ENCODE data around the gene MYH1. TPM values are rescaled to one million over a fixed set of nuclear protein-coding genes. Genes with fewer than 3 reads are reported as not detected.

Gene MYH1
- total and polyA plus RNA-seq, 7 donors: 0.01 to 0.60 (median 0.55) TPM; not detected in 4

DNA sequence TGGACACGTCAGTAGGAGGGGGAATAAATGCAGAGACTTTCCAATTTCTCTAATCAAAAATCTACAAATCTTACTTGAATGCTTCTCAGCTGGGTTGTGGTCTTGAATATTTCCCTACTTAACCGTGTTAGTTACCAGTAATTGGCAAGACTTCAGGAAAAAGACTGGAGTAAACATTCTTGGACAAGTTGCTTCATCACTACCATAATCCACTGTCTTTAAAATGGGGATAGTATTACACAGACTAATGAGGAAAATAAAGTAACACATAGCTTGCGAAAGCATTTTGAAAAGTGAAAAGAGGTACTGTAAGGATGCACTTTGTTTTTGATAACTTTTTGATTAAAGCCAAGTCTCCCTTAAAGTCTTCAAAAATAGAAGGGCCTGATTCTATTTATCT is 18.4 kb downstream of the MYH1 start:
- Histone ChIP-seq H3K36me3 (no peaks in the 10 kb centered on the region), H3K9me3 (no peaks in the 10 kb centered on the region), H3K27me3 (no peaks in the 10 kb centered on the region), H3K27ac (no peak overlapping the region), H3K4me3 (no peak overlapping the region), H3K4me1 (no peaks in the 10 kb centered on the region)
- 73 to 80% methylated on average over 3 of the region's 3 CpGs for WGBS, 2 donors
- TF ChIP-seq, protein P1, sequence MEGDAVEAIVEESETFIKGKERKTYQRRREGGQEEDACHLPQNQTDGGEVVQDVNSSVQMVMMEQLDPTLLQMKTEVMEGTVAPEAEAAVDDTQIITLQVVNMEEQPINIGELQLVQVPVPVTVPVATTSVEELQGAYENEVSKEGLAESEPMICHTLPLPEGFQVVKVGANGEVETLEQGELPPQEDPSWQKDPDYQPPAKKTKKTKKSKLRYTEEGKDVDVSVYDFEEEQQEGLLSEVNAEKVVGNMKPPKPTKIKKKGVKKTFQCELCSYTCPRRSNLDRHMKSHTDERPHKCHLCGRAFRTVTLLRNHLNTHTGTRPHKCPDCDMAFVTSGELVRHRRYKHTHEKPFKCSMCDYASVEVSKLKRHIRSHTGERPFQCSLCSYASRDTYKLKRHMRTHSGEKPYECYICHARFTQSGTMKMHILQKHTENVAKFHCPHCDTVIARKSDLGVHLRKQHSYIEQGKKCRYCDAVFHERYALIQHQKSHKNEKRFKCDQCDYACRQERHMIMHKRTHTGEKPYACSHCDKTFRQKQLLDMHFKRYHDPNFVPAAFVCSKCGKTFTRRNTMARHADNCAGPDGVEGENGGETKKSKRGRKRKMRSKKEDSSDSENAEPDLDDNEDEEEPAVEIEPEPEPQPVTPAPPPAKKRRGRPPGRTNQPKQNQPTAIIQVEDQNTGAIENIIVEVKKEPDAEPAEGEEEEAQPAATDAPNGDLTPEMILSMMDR (IDR thresholded peaks at IDR 0.05): no peak
- no peak for TF ChIP-seq EP300 (IDR thresholded peaks at IDR 0.05)
- no peak for TF ChIP-seq POLR2AphosphoS5 (IDR thresholded peaks at IDR 0.05)
- TF ChIP-seq POLR2A (IDR thresholded peaks at IDR 0.05): no peak
- intact Hi-C loops (cut with DNase I): loop anchor here (10.0 kb wide), 1 partner anchor 55 kb away; no protein-coding TSS in a partner anchor
- no peak for DNase-seq

DNA sequence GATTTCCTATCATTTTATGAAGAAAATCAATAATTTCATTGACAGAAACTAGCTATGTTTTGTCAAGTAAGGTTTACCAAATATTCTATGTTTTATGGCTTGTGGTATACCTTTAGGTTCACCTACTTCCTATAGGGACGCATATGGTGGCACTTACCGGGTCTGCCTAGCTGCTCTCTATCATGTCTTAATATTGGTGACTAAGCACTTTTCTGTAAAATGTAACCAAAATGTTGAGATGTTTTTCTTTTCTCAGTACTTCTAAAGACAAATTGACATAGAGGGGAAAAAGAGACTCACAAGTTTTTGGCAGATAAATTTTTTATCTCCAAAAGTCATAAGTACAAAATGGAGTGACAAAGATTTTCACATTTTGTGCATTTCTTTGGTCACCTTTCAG is 26.3 kb downstream of the MYH1 start:
- no peak for DNase-seq
- no peak overlapping the region for H3K27ac ChIP-seq
- no peaks in the 10 kb centered on the region for H3K27me3 ChIP-seq
- intact Hi-C loops (cut with DNase I): loop anchor here (10.0 kb wide), 1 partner anchor 63 kb away; no protein-coding TSS in a partner anchor
- H3K4me3 ChIP-seq: no peak overlapping the region
- TF ChIP-seq POLR2A (IDR thresholded peaks at IDR 0.05): no peak
- no peak for TF ChIP-seq EP300 (IDR thresholded peaks at IDR 0.05)
- TF ChIP-seq, protein P1 (IDR thresholded peaks at IDR 0.05): no peak
- TF ChIP-seq POLR2AphosphoS5 (IDR thresholded peaks at IDR 0.05): no peak
- WGBS, 2 donors: 93 to 95% methylated on average over 2 of the region's 2 CpGs
- H3K4me1 ChIP-seq: no peaks in the 10 kb centered on the region
- no peaks in the 10 kb centered on the region for H3K36me3 ChIP-seq
- H3K9me3 ChIP-seq: peaks cover 0 to 9% (median 4%) of the 10 kb centered on the region in 4 donors

GRCh38 chr17:10482252-10482651 is 36.1 kb downstream of the MYH1 start:
- Histone ChIP-seq H3K4me3 (no peak overlapping the region), H3K27ac (no peak overlapping the region), H3K4me1 (no peaks in the 10 kb centered on the region), H3K9me3 (peaks cover 0 to 5% (median 1%) of the 10 kb centered on the region in 4 donors), H3K36me3 (no peaks in the 10 kb centered on the region), H3K27me3 (no peaks in the 10 kb centered on the region)
- WGBS, 2 donors: 75 to 88% methylated on average over 1 of the region's 1 CpG
- TF ChIP-seq EP300 (IDR thresholded peaks at IDR 0.05) (no peak), POLR2A (IDR thresholded peaks at IDR 0.05) (no peak), POLR2AphosphoS5 (IDR thresholded peaks at IDR 0.05) (no peak)
- TF ChIP-seq, protein P1 (IDR thresholded peaks at IDR 0.05): no peak
- DNase-seq: no peak
- intact Hi-C loops (cut with DNase I): no loop called here

GRCh38 chr17:10477701-10478100 is 40.6 kb downstream of the MYH1 start:
- Histone ChIP-seq H3K27me3 (no peaks in the 10 kb centered on the region), H3K4me1 (no peaks in the 10 kb centered on the region), H3K27ac (no peak overlapping the region), H3K4me3 (no peak overlapping the region), H3K36me3 (no peaks in the 10 kb centered on the region), H3K9me3 (no peaks in the 10 kb centered on the region)
- intact Hi-C loops (cut with DNase I): no loop called here
- WGBS, 2 donors: 45% methylated on average over 1 of the region's 1 CpG
- TF ChIP-seq EP300 (IDR thresholded peaks at IDR 0.05) (no peak), POLR2AphosphoS5 (IDR thresholded peaks at IDR 0.05) (no peak), POLR2A (IDR thresholded peaks at IDR 0.05) (no peak)
- TF ChIP-seq, protein P1 (IDR thresholded peaks at IDR 0.05): no peak
- no peak for DNase-seq

- intact Hi-C loops (cut with DNase I): no loop called here
- H3K9me3 ChIP-seq: no peaks in the 10 kb centered on the region
- no peaks in the 10 kb centered on the region for H3K36me3 ChIP-seq
- no peak overlapping the region for H3K27ac ChIP-seq
- H3K4me1 ChIP-seq: no peaks in the 10 kb centered on the region
- 83 to 84% methylated on average over 4 of the region's 4 CpGs for WGBS, 2 donors
- no peak overlapping the region for H3K4me3 ChIP-seq
- H3K27me3 ChIP-seq: no peaks in the 10 kb centered on the region
- TF ChIP-seq POLR2AphosphoS5 (IDR thresholded peaks at IDR 0.05): no peak
- TF ChIP-seq, protein P1 (IDR thresholded peaks at IDR 0.05): no peak
- no peak for TF ChIP-seq EP300 (IDR thresholded peaks at IDR 0.05)
- no peak for TF ChIP-seq POLR2A (IDR thresholded peaks at IDR 0.05)
- no peak for DNase-seq
These were observed 43.8 kb downstream of the MYH1 start for GRCh38 chr17:10474536-10474935.

Data from sigmoid colon (tissue), 7 donors.